ENCODE data around the gene ATP2B1. TPM values are rescaled to one million over a fixed set of nuclear protein-coding genes. Genes with fewer than 3 reads are reported as not detected.
"Not testable (repeated sequence)": the region's sequence is repeated elsewhere in the genome, so short reads cannot be mapped to it uniquely, and the experiment has no call there.

ATP2B1 gene
- total RNA-seq, 1 experiment from 2014 or later, result 24.7 TPM

GRCh38 chr12:89701606-89702206 is 6.9 kb downstream of the ATP2B1 start:
- no peak overlapping the region for H3K4me2 ChIP-seq (ENCODE audit: low read depth, low read length, poor library complexity, severe bottlenecking)
- no peak for DNase-seq
- H4K20me1 ChIP-seq (ENCODE audit: insufficient read depth, low read depth, low read length), result peaks cover 81% of the 10 kb centered on the region
- no peak overlapping the region for H3K27ac ChIP-seq (ENCODE audit: low read length)
- no peak overlapping the region for H2AFZ ChIP-seq (ENCODE audit: low read length)
- no peaks in the 10 kb centered on the region for H3K36me3 ChIP-seq (ENCODE audit: insufficient read depth, low read length)
- H3K4me3 ChIP-seq (ENCODE audit: low read length), result no peak overlapping the region
- H3K4me1 ChIP-seq (ENCODE audit: low read length), result peaks cover 1% of the 10 kb centered on the region
- H3K27me3 ChIP-seq (ENCODE audit: low read length), result 0 out of 2 replicates have a peak, but pooled peaks cover 3% of the 10 kb centered on the region
- peaks cover 23% of the 10 kb centered on the region for H3K79me2 ChIP-seq (ENCODE audit: low read length)
- H3K9ac ChIP-seq (ENCODE audit: low read length), result no peak overlapping the region
- H3K9me2 ChIP-seq (replicated peaks; ENCODE audit: insufficient read depth, low read length), result no peaks in the 10 kb centered on the region
- no peaks in the 10 kb centered on the region for H3K9me3 ChIP-seq (ENCODE audit: low read length)

GRCh38 chr12:89700191-89700810 is 8.3 kb downstream of the ATP2B1 start:
- Histone ChIP-seq H3K4me1 (ENCODE audit: low read length) (no peaks in the 10 kb centered on the region), H3K79me2 (ENCODE audit: low read length) (peaks cover 15% of the 10 kb centered on the region), H3K27me3 (ENCODE audit: low read length) (0 out of 2 replicates have a peak, but pooled peaks cover 3% of the 10 kb centered on the region), H4K20me1 (ENCODE audit: insufficient read depth, low read depth, low read length) (peaks cover 82% of the 10 kb centered on the region), H3K9me2 (replicated peaks; ENCODE audit: insufficient read depth, low read length) (no peaks in the 10 kb centered on the region), H3K4me2 (ENCODE audit: low read depth, low read length, poor library complexity, severe bottlenecking) (no peak overlapping the region), H3K27ac (ENCODE audit: low read length) (no peak overlapping the region), H3K9ac (ENCODE audit: low read length) (no peak overlapping the region), H2AFZ (ENCODE audit: low read length) (no peak overlapping the region), H3K9me3 (ENCODE audit: low read length) (no peaks in the 10 kb centered on the region), H3K4me3 (ENCODE audit: low read length) (no peak overlapping the region), H3K36me3 (ENCODE audit: insufficient read depth, low read length) (no peaks in the 10 kb centered on the region)
- no peak for DNase-seq

- no peak overlapping the region for H3K9ac ChIP-seq (ENCODE audit: low read length)
- no peak overlapping the region for H2AFZ ChIP-seq (ENCODE audit: low read length)
- no peaks in the 10 kb centered on the region for H3K36me3 ChIP-seq (ENCODE audit: insufficient read depth, low read length)
- DNase-seq, result no peak
- H3K79me2 ChIP-seq (ENCODE audit: low read length), result peaks cover 10% of the 10 kb centered on the region
- no peaks in the 10 kb centered on the region for H3K9me2 ChIP-seq (replicated peaks; ENCODE audit: insufficient read depth, low read length)
- no peaks in the 10 kb centered on the region for H3K4me1 ChIP-seq (ENCODE audit: low read length)
- 0 out of 2 replicates have a peak, but pooled peaks cover under 1% of the 10 kb centered on the region for H3K27me3 ChIP-seq (ENCODE audit: low read length)
- H3K4me3 ChIP-seq (ENCODE audit: low read length), result no peak overlapping the region
- peaks cover 73% of the 10 kb centered on the region for H4K20me1 ChIP-seq (ENCODE audit: insufficient read depth, low read depth, low read length)
- no peak overlapping the region for H3K4me2 ChIP-seq (ENCODE audit: low read depth, low read length, poor library complexity, severe bottlenecking)
- no peaks in the 10 kb centered on the region for H3K9me3 ChIP-seq (ENCODE audit: low read length)
- no peak overlapping the region for H3K27ac ChIP-seq (ENCODE audit: low read length)
Observed at GRCh38 chr12:89698607-89699006, 10.0 kb downstream of the ATP2B1 start.

- not testable (repeated sequence) for H3K79me2 ChIP-seq (ENCODE audit: low read length); H3K36me3 ChIP-seq (ENCODE audit: insufficient read depth, low read length); DNase-seq; H3K4me2 ChIP-seq (ENCODE audit: low read depth, low read length, poor library complexity, severe bottlenecking); H3K27ac ChIP-seq (ENCODE audit: low read length); H3K9me2 ChIP-seq (replicated peaks; ENCODE audit: insufficient read depth, low read length); H3K4me3 ChIP-seq (ENCODE audit: low read length); H2AFZ ChIP-seq (ENCODE audit: low read length); H3K27me3 ChIP-seq (ENCODE audit: low read length); H3K9ac ChIP-seq (ENCODE audit: low read length); H3K4me1 ChIP-seq (ENCODE audit: low read length); H3K9me3 ChIP-seq (ENCODE audit: low read length)
- peaks cover 74% of the 10 kb centered on the region for H4K20me1 ChIP-seq (ENCODE audit: insufficient read depth, low read depth, low read length)
Observed at GRCh38 chr12:89697728-89698127, 10.9 kb downstream of the ATP2B1 start.

GRCh38 chr12:89697296-89697695 is 11.3 kb downstream of the ATP2B1 start:
- H3K27ac ChIP-seq (ENCODE audit: low read length), result no peak overlapping the region
- DNase-seq, result no peak
- no peak overlapping the region for H2AFZ ChIP-seq (ENCODE audit: low read length)
- no peaks in the 10 kb centered on the region for H3K36me3 ChIP-seq (ENCODE audit: insufficient read depth, low read length)
- no peak overlapping the region for H3K4me2 ChIP-seq (ENCODE audit: low read depth, low read length, poor library complexity, severe bottlenecking)
- H3K9ac ChIP-seq (ENCODE audit: low read length), result no peak overlapping the region
- peaks cover 6% of the 10 kb centered on the region; the same call in 1 of the 2 replicates for H3K79me2 ChIP-seq (ENCODE audit: low read length)
- no peaks in the 10 kb centered on the region for H3K4me1 ChIP-seq (ENCODE audit: low read length)
- no peaks in the 10 kb centered on the region for H3K9me3 ChIP-seq (ENCODE audit: low read length)
- H4K20me1 ChIP-seq (ENCODE audit: insufficient read depth, low read depth, low read length), result peaks cover 72% of the 10 kb centered on the region
- H3K4me3 ChIP-seq (ENCODE audit: low read length), result no peak overlapping the region
- H3K27me3 ChIP-seq (ENCODE audit: low read length), result no peaks in the 10 kb centered on the region
- no peaks in the 10 kb centered on the region for H3K9me2 ChIP-seq (replicated peaks; ENCODE audit: insufficient read depth, low read length)

GRCh38 chr12:89695830-89696229 is 12.8 kb downstream of the ATP2B1 start:
- Histone ChIP-seq H3K4me1 (ENCODE audit: low read length) (no peaks in the 10 kb centered on the region), H3K4me3 (ENCODE audit: low read length) (no peak overlapping the region), H3K27ac (ENCODE audit: low read length) (no peak overlapping the region), H3K9me3 (ENCODE audit: low read length) (no peaks in the 10 kb centered on the region), H3K4me2 (ENCODE audit: low read depth, low read length, poor library complexity, severe bottlenecking) (no peak overlapping the region), H3K79me2 (ENCODE audit: low read length) (peaks cover 2% of the 10 kb centered on the region; the same call in 1 of the 2 replicates), H3K36me3 (ENCODE audit: insufficient read depth, low read length) (no peaks in the 10 kb centered on the region), H3K27me3 (ENCODE audit: low read length) (no peaks in the 10 kb centered on the region), H2AFZ (ENCODE audit: low read length) (no peak overlapping the region), H3K9me2 (replicated peaks; ENCODE audit: insufficient read depth, low read length) (no peaks in the 10 kb centered on the region), H3K9ac (ENCODE audit: low read length) (no peak overlapping the region), H4K20me1 (ENCODE audit: insufficient read depth, low read depth, low read length) (peaks cover 68% of the 10 kb centered on the region)
- DNase-seq, result no peak

- Histone ChIP-seq H3K9me2 (replicated peaks; ENCODE audit: insufficient read depth, low read length) (no peaks in the 10 kb centered on the region), H4K20me1 (ENCODE audit: insufficient read depth, low read depth, low read length) (peaks cover 69% of the 10 kb centered on the region), H3K4me1 (ENCODE audit: low read length) (no peaks in the 10 kb centered on the region), H3K9ac (ENCODE audit: low read length) (no peak overlapping the region), H3K36me3 (ENCODE audit: insufficient read depth, low read length) (no peaks in the 10 kb centered on the region), H3K27me3 (ENCODE audit: low read length) (no peaks in the 10 kb centered on the region), H3K79me2 (ENCODE audit: low read length) (peaks cover 2% of the 10 kb centered on the region; the same call in 1 of the 2 replicates), H3K4me2 (ENCODE audit: low read depth, low read length, poor library complexity, severe bottlenecking) (no peak overlapping the region), H3K27ac (ENCODE audit: low read length) (no peak overlapping the region), H3K9me3 (ENCODE audit: low read length) (no peaks in the 10 kb centered on the region), H3K4me3 (ENCODE audit: low read length) (no peak overlapping the region), H2AFZ (ENCODE audit: low read length) (no peak overlapping the region)
- DNase-seq, result no peak
Observed at GRCh38 chr12:89695100-89695499, 13.5 kb downstream of the ATP2B1 start.

- peaks cover 72% of the 10 kb centered on the region for H4K20me1 ChIP-seq (ENCODE audit: insufficient read depth, low read depth, low read length)
- no peaks in the 10 kb centered on the region for H3K4me1 ChIP-seq (ENCODE audit: low read length)
- H3K4me2 ChIP-seq (ENCODE audit: low read depth, low read length, poor library complexity, severe bottlenecking), result no peak overlapping the region
- H3K27me3 ChIP-seq (ENCODE audit: low read length), result no peaks in the 10 kb centered on the region
- H3K9me2 ChIP-seq (replicated peaks; ENCODE audit: insufficient read depth, low read length), result no peaks in the 10 kb centered on the region
- H3K9ac ChIP-seq (ENCODE audit: low read length), result no peak overlapping the region
- no peak overlapping the region for H3K4me3 ChIP-seq (ENCODE audit: low read length)
- no peaks in the 10 kb centered on the region for H3K9me3 ChIP-seq (ENCODE audit: low read length)
- H3K79me2 ChIP-seq (ENCODE audit: low read length), result peaks cover 2% of the 10 kb centered on the region; the same call in 1 of the 2 replicates
- H3K27ac ChIP-seq (ENCODE audit: low read length), result no peak overlapping the region
- no peaks in the 10 kb centered on the region for H3K36me3 ChIP-seq (ENCODE audit: insufficient read depth, low read length)
- H2AFZ ChIP-seq (ENCODE audit: low read length), result no peak overlapping the region
- no peak for DNase-seq
Observed at GRCh38 chr12:89694542-89694941, 14.1 kb downstream of the ATP2B1 start.

All from Karpas-422 (cell line).